Panc1 (cell line): ENCODE data around the gene UGGT2. TPM values are rescaled to one million over a fixed set of nuclear protein-coding genes. Genes with fewer than 3 reads are reported as not detected.
"Not testable (repeated sequence)": the region's sequence is repeated elsewhere in the genome, so short reads cannot be mapped to it uniquely, and the experiment has no call there.

Experiments used
- ATAC-seq: fragments of 200-7000 bp; cut with Tn5 transposase; 2 replicates; pipeline ENCODE4 v1.9.1; 2020; ENCODE audit warnings: mild to moderate bottlenecking, moderate library complexity
- BruUV-seq: library from RNA; stranded (reverse); fragments of 400-500 nt; replicated peaks from 2 replicates; lab custom pipeline; 2021; lab: Mats Ljungman, UMichigan
- CTCF ChIA-PET: fragments of 300-600 bp; sonication (Branson Sonifier 250); formaldehyde crosslinking; loops from one replicate; lab custom pipeline; 2022; ENCODE audit warnings: antibody characterized with exemption; lab: Charles Lee
- POLR2A ChIA-PET: fragments of 300-600 bp; sonication (Branson Sonifier 250); formaldehyde crosslinking; loops from one replicate; lab custom pipeline; 2022; ENCODE audit warnings: antibody characterized with exemption; lab: Charles Lee
- DNase-seq: peaks from one replicate; pipeline ENCODE4 v3.0.0-alpha.2; 2010; ENCODE audit warnings: low read depth, low spot score
- H3K27ac ChIP-seq: 2 replicates; pipeline ENCODE4 v1.5.1; 2011; ENCODE audit warnings: mild to moderate bottlenecking, low read length, inconsistent platforms
- H3K27me3 ChIP-seq: fragments of 200-500 bp; sonication (Bioruptor generic); 2 replicates; pipeline ENCODE4 v1.6.0; 2014; ENCODE audit warnings: low read length, inconsistent platforms; ENCODE audit not compliant: control insufficient read depth, insufficient read depth
- H3K36me3 ChIP-seq: fragments of 200-500 bp; sonication (Bioruptor generic); 2 replicates; pipeline ENCODE4 v1.5.1; 2014; ENCODE audit warnings: inconsistent platforms, mild to moderate bottlenecking, low read length, moderate library complexity; ENCODE audit not compliant: control insufficient read depth, insufficient read depth
- H3K4me1 ChIP-seq: 2 replicates; pipeline ENCODE4 v1.5.1; 2011; ENCODE audit warnings: inconsistent platforms, mild to moderate bottlenecking, low read length, moderate library complexity; ENCODE audit not compliant: control insufficient read depth, insufficient read depth
- H3K4me3 ChIP-seq, 2 experiments: 2 replicates each; pipeline ENCODE4 v1.5.1; 2011 to 2012; ENCODE audit warnings: low read depth in 2 of 2, low read length in 2 of 2, mild to moderate bottlenecking in 2 of 2, inconsistent platforms in 1 of 2, moderate library complexity in 1 of 2
- H3K9me3 ChIP-seq: fragments of 200-500 bp; sonication (Bioruptor generic); 2 replicates; pipeline ENCODE4 v1.5.1; 2014; ENCODE audit warnings: low read depth, mild to moderate bottlenecking, inconsistent platforms, low read length, moderate library complexity; ENCODE audit not compliant: control insufficient read depth, insufficient read depth
- POLR2AphosphoS5 ChIP-seq: IDR thresholded peaks from 2 replicates; pipeline ENCODE4 v1.6.1; 2012; ENCODE audit warnings: mild to moderate bottlenecking, low read depth, low read length, moderate library complexity
- SIN3A ChIP-seq: IDR thresholded peaks from 2 replicates; pipeline ENCODE4 v1.6.1; 2012; ENCODE audit warnings: low read depth, mild to moderate bottlenecking, low read length, moderate library complexity, borderline replicate concordance; ENCODE audit not compliant: insufficient read depth
- TCF7L2 ChIP-seq: IDR thresholded peaks from 2 replicates; pipeline ENCODE4 v1.6.1; 2011; ENCODE audit warnings: mild to moderate bottlenecking, low read depth, low read length, inconsistent platforms
- in situ Hi-C: cut with HindIII; loops from 2 replicates; pipeline ENCODE4 v1.10.0; 2016; ENCODE audit warnings: low sequenced_read_pairs, low pct_unique_long_range_greater_than_20kb
- intact Hi-C: fragments of 100-400 bp; cut with micrococcal nuclease; formaldehyde crosslinking; loops from one replicate; pipeline ENCODE4 v1.10.0; 2022; ENCODE audit not compliant: unreplicated experiment
- total RNA-seq: library from RNA; stranded (reverse); gene quantifications from one replicate; pipeline ENCODE4 v1.2.1, GENCODE V29; 2021; ENCODE audit not compliant: unreplicated experiment
- TF ChIP-seq, protein P1 (sequence below), 2 experiments: IDR thresholded peaks; 2 replicates each; pipeline ENCODE4 v1.6.1; 2011 to 2012; ENCODE audit warnings: low read depth in 2 of 2, control low read depth in 1 of 2, low read length in 1 of 2, mild to moderate bottlenecking in 1 of 2, moderate library complexity in 1 of 2; ENCODE audit not compliant: insufficient read depth in 1 of 2
- TF ChIP-seq, protein P2 (sequence below): fragments of 450-650 bp; IDR thresholded peaks from 2 replicates; pipeline ENCODE4 v1.5.1; 2017; ENCODE audit warnings: mild to moderate bottlenecking

The UGGT2 gene
- total RNA-seq, 1 experiment from 2014 or later, result 22.9 TPM

DNA sequence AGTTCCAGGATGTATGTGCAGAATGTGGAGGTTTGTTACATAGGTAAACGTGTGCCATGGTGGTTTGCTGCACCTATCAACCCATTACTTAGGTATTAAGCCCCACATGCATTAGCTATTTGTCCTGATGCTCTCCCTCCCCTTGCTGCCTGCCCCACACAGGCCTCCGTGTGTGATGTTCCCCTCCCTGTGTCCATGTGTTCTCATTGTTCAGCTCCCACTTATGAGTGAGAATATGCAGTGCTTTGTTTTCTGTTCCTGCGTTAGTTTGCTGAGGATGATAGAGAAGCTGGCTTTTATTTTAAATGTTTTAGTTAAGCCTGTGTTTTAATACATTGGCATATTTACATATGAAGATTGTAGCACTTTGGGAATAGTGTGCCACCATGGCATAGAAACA, 290.6 kb downstream of the UGGT2 start:
- DNase-seq, H3K27me3 ChIP-seq, H3K9me3 ChIP-seq, H3K27ac ChIP-seq, H3K4me1 ChIP-seq, H3K36me3 ChIP-seq, in situ Hi-C loops, POLR2A ChIA-PET, ATAC-seq, intact Hi-C loops, BruUV-seq, CTCF ChIA-PET, H3K4me3 ChIP-seq: not testable (repeated sequence)

- ATAC-seq, result no peak
- intact Hi-C loops, result no loop called here
- in situ Hi-C loops, result no loop called here
- TF ChIP-seq POLR2AphosphoS5, result no peak
- TF ChIP-seq, protein P1, sequence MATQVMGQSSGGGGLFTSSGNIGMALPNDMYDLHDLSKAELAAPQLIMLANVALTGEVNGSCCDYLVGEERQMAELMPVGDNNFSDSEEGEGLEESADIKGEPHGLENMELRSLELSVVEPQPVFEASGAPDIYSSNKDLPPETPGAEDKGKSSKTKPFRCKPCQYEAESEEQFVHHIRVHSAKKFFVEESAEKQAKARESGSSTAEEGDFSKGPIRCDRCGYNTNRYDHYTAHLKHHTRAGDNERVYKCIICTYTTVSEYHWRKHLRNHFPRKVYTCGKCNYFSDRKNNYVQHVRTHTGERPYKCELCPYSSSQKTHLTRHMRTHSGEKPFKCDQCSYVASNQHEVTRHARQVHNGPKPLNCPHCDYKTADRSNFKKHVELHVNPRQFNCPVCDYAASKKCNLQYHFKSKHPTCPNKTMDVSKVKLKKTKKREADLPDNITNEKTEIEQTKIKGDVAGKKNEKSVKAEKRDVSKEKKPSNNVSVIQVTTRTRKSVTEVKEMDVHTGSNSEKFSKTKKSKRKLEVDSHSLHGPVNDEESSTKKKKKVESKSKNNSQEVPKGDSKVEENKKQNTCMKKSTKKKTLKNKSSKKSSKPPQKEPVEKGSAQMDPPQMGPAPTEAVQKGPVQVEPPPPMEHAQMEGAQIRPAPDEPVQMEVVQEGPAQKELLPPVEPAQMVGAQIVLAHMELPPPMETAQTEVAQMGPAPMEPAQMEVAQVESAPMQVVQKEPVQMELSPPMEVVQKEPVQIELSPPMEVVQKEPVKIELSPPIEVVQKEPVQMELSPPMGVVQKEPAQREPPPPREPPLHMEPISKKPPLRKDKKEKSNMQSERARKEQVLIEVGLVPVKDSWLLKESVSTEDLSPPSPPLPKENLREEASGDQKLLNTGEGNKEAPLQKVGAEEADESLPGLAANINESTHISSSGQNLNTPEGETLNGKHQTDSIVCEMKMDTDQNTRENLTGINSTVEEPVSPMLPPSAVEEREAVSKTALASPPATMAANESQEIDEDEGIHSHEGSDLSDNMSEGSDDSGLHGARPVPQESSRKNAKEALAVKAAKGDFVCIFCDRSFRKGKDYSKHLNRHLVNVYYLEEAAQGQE (IDR thresholded peaks at IDR 0.05; ENCODE audit: insufficient read depth in 1 of 2, low read depth in 2 of 2, low read length in 1 of 2), result no peak
- TF ChIP-seq SIN3A, result no peak
- no peak for TF ChIP-seq TCF7L2
- TF ChIP-seq, protein P2, sequence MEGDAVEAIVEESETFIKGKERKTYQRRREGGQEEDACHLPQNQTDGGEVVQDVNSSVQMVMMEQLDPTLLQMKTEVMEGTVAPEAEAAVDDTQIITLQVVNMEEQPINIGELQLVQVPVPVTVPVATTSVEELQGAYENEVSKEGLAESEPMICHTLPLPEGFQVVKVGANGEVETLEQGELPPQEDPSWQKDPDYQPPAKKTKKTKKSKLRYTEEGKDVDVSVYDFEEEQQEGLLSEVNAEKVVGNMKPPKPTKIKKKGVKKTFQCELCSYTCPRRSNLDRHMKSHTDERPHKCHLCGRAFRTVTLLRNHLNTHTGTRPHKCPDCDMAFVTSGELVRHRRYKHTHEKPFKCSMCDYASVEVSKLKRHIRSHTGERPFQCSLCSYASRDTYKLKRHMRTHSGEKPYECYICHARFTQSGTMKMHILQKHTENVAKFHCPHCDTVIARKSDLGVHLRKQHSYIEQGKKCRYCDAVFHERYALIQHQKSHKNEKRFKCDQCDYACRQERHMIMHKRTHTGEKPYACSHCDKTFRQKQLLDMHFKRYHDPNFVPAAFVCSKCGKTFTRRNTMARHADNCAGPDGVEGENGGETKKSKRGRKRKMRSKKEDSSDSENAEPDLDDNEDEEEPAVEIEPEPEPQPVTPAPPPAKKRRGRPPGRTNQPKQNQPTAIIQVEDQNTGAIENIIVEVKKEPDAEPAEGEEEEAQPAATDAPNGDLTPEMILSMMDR, result no peak
- ChIA-PET CTCF (no interaction called here), POLR2A (no interaction called here)
- no TSS peak for BruUV-seq
- H3K4me1 ChIP-seq, result no peaks in the 10 kb centered on the region
- H3K36me3 ChIP-seq, result no peaks in the 10 kb centered on the region
- no peaks in the 10 kb centered on the region for H3K9me3 ChIP-seq
- no peak overlapping the region for H3K27ac ChIP-seq
- H3K27me3 ChIP-seq, result no peaks in the 10 kb centered on the region
- H3K4me3 ChIP-seq, result no peak overlapping the region
- no peak for DNase-seq
Measured at GRCh38 chr13:95756072-95756471, 297.1 kb downstream of the UGGT2 start.

GRCh38 chr13:95754069-95754468, 299.1 kb downstream of the UGGT2 start:
- Histone ChIP-seq H3K36me3 (no peaks in the 10 kb centered on the region), H3K9me3 (no peaks in the 10 kb centered on the region), H3K4me3 (no peak overlapping the region), H3K27me3 (no peaks in the 10 kb centered on the region), H3K27ac (no peak overlapping the region), H3K4me1 (no peaks in the 10 kb centered on the region)
- ChIA-PET POLR2A (no interaction called here), CTCF (no interaction called here)
- in situ Hi-C loops, result no loop called here
- intact Hi-C loops, result no loop called here
- no TSS peak for BruUV-seq
- no peak for ATAC-seq
- TF ChIP-seq POLR2AphosphoS5, result no peak
- TF ChIP-seq TCF7L2, result no peak
- TF ChIP-seq, protein P2, result no peak
- TF ChIP-seq, protein P1 (IDR thresholded peaks at IDR 0.05; ENCODE audit: insufficient read depth in 1 of 2, low read depth in 2 of 2, low read length in 1 of 2), result no peak
- TF ChIP-seq SIN3A, result no peak
- no peak for DNase-seq
